NT2/D1 (cell line): ENCODE data around the gene SLC1A2.

Source experiments
- SUZ12 ChIP-seq: IDR thresholded peaks from 2 replicates; pipeline ENCODE4 v1.6.1; 2011; ENCODE audit not compliant: insufficient read length, insufficient read depth; ENCODE audit errors: extremely low read depth
- YY1 ChIP-seq: IDR thresholded peaks from 2 replicates; pipeline ENCODE4 v1.6.1; 2011; ENCODE audit not compliant: insufficient read length, insufficient read depth
- ZNF274 ChIP-seq: IDR thresholded peaks from 2 replicates; pipeline ENCODE4 v1.6.1; 2011; ENCODE audit warnings: mild to moderate bottlenecking, low read depth, low read length

GRCh38 chr11:35357923-35358322 lies 61.4 kb downstream of the SLC1A2 start:
- no peak for TF ChIP-seq YY1
- no peak for TF ChIP-seq ZNF274
- no peak for TF ChIP-seq SUZ12
